Smooth muscle cell of the brain vasculature (primary cell): ENCODE data around the gene KLK5.
"Not testable (repeated sequence)": the region's sequence is repeated elsewhere in the genome, so short reads cannot be mapped to it uniquely, and the experiment has no call there.

Experiments
- DNase-seq: peaks from one replicate; pipeline ENCODE4 v3.0.0-alpha.2; 2012; ENCODE audit warnings: low read depth, low spot score

KLK5 gene

GRCh38 chr19:50922317-50922853 is 30.5 kb downstream of the KLK5 start:
- DNase-seq, result peak; percentile 32

DNA sequence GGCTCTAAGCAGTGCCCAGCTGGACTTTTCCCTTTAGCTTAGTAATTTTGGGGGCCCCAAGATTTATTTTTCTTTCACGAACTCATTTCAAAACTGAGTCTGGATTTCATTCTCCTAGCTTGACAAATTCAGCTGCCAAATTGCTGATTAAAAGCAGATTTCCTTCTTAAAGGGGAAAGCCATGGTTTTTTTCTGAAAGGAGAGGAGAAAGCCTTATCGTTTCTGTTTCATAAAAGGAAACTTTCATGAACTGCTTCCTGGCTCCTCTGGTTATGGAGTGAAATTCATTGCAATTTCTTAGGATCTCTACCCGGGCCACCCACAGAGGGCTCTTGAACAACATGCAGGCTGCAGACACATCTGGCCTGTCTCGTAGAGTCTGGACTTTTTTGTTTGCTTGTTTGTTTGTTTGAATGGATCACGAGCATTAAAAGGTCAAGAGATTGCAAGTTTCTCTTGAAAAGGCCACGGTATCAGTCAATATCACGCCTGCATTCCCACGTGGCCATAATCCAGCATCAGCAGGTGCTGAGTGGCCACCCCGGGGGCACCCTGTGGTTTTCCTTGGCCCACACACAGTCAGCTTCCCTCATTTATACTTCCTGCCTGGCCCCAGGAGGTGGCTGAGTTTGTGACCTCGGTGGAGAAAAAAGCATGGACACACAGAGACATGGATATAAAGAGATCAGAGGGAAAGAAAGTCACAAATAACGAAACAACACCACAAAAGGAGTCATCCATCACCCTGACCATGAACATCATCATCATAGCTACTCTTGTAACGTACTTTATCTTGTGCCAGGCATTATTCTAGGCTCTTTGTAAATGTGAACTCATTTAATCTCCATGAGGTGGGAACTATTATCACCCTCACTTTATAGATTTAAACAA is 31.2 kb downstream of the KLK5 start:
- DNase-seq, result no peak

DNA sequence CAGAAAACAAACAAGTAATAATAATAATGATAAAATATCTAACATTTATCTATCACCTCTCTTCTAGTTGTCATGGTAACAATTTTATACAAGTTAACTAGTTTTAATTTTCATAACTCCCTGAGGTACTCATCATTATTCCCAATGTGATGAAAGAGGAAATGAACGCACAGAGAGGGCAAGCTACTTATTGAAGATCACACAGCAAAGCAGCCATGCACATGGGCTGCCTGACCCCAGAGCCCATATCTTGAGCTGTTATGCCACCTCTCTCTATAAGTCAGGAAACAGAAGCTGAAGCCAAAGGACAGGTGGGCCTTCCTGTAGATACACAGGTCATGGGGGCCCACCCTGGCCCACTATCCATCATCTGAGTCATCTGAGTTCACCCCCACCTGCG is 36.8 kb downstream of the KLK5 start:
- DNase-seq, result no peak

DNA sequence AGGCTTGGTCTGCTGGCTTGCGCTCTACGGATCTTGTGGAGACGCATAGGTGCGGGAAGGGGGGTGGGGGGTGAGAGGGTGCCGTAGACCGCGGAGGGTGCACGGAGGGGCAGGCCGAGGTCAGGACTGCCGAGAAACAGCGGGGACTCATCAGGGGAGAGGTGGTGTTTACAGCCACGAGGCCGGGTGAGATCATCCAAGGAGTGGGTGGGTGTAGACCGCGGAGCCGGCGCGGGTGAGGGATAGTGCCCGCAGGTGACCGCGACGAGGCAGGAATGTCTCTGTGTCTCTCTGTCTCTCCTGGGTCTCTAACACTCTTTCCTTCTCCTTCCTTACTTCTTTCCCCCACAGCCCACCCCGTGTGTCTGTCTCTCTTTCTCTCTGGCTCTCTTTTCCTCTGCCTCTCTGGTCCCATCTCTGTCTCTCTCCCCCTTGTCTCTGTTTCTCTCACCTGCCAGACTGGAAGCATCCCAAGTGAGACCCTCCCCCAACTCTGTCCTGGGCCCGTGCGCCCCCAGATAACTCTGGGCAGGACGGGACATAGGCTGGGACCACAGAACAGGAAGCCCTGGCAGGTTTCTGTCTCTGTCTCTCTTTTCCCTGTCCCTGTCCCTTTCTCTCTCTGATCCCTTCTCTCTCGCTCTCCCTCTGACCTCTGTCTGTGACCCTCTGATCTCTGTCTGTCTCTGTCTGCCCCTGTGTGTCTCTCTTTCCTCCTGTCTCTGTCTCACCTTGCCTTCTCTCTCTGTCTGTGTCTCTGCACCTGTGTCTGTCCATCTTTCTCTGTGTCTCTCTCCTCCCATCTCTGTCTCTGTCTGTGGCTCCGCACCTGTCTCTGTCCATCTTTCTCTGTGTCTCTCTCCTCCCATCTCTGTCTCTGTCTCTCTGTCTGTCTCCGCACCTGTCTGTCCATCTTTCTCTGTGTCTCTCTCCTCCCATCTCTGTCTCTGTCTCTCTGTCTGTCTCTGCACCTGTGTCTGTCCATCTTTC is 39.8 kb downstream of the KLK5 start:
- DNase-seq, result no peak

DNA sequence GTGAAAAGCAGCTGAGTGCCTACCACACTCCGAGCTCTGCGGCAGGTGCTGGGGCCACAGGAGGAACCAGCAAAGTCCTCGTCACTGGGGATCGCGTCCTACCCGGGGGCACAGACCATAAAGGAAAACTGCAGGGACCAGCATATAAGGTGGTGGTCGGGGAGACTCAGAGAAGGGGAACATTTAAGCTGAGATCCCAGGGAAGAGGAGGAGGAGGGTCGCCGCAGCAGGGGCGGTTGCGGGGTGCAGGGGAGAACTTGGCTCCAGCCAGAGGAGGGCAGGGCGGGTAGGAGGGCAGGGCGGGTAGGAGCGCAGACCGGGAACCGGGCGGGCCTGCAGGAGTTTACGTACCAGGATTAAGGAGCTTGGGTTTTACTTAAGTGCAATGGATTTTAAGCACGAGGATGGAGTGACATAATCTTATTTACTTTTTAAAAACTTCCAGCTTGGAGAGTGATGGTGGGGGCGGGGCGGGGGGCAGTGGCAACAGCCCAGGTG is 40.7 kb downstream of the KLK5 start:
- no peak for DNase-seq

DNA sequence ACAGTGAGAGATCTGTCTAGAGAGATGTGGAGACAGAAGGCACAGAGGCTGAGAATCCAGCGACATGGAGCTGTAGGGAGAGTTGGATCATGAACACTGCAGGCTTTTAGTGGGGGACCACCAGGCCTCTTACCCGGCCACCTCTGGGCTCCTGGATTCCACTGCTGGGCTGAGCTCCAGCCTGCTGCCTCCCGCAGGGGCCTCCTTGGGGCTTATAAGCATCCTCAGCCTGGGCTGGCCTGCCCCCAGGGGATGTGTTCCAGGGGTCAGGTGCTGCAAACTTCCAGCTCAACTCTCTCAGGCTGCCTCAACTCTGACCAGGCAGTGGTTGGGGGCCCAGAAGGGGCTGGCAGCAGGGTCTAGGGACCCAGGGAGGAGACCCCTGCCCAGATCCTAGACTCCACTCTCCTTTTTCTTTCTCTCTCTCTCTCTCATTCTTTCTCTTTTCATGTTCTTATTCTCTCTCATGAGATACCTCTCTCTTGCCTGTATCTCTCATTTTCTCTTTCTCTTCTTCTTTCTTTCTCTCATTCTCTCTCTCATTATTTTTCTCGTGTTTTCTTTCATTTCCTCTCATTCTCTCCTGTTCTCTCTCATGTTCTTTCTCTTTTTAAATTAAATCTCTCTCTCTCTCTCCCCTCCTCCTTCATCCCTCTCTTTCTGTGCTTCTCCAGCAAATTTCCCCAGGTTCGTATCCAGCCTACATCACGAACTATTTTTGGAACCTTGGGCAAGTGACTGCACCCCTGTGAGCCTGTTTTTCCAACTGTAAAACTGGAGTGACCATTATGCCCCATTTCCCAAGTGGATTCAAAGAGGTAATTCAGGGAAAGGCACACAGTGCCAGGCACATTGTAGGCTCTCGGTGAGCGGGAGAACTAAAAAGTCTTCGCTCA is 41.4 kb downstream of the KLK5 start, which contains the start of gene KLK4:
Gene KLK4 (minus strand): TSS at position 190 of the 896 bp plus-strand sequence. CDS start 657 bp downstream, outside the sequence.
- no peak for DNase-seq

- no peak for DNase-seq
Observed at GRCh38 chr19:50910722-50911121, 42.1 kb downstream of the KLK5 start.

DNA sequence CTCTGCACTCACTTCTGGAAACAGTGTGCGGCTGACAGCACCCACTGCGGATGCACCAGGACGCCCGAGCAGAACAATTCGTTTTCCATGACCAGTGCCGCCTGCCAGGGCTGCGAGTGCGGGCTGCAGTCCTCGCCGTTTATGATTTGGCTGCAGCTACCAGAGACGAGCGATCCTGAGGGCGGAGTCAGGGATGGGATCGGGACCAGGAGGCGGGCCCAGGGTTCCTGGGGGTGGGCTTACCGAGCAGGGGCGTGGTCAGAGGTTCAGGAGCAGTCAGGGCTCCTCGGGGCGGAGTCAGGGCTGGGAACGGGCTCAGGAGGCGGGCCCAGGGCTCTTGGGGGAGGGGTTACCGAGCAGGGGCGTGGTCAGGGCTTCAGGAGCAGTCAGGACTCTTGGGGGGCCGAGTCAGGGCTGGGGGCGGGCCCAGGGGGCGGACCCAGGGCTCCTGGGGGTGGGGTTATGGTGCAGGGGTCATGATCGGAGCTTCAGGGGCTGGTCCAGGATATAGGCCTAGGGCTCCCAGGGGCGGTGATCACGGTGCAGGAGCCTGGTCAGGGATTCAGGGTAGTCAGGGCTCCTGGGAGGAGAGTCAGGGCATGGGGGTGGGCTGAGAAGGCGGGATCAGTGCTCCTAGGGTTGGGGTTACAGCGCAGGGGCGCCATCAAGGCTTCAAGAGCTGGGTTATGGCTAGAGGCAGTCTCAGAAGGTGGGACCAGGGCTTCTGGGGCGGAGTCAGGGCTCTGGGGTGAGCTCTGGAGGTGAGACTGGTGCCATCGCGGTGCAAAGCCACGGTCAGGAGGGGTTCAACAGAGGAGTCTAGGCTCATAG is 43.4 kb downstream of the KLK5 start:
- DNase-seq, result no peak

- no peak for DNase-seq
Observed at GRCh38 chr19:50908336-50908735, 44.5 kb downstream of the KLK5 start.

DNA sequence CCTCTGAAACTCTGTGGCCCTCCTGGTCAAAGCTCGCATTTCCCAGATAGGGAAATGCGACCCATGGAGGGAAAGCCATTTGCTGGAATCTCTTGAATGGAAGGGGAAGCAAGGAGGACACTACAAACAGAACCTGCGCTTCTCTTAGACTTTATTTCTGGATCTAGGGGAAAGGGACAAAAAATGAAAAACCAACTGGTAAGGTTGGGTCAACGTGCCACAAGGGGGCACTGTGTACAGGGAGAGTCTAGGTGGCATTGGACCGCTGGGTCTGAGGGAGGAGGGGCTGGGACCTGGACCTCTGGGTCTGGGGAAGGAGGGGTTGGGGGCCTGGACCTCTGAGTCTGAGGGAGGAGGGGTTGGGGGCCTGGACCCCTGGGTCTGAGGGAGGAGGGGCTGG is 46.6 kb downstream of the KLK5 start:
- DNase-seq, result no peak

- no peak for DNase-seq
Observed at GRCh38 chr19:50902640-50903039, 50.2 kb downstream of the KLK5 start.

GRCh38 chr19:50899569-50899968 is 53.3 kb downstream of the KLK5 start:
- DNase-seq, result no peak

- DNase-seq, result no peak
Observed at GRCh38 chr19:50898018-50898417, 54.8 kb downstream of the KLK5 start.

DNA sequence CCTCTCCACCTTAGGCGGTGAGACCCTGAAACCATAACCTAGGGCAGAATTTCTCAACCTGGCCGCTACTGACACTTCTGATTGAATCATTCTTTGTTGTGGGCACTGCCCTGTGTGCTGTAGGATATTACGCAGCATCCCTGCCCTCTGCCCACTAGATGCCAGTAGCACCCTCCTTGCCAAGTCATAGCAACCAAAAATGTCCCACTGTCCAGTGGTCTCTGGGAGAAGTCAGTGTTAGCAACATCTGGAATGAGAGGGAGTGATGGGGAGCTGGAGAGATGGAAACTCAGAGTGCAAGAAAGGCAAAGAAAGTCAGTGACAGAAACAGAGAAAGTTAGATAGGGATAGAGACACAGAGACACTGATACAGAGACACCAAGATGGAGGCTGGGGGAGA is 55.2 kb downstream of the KLK5 start:
- no peak for DNase-seq

GRCh38 chr19:50897191-50897607 is 55.6 kb downstream of the KLK5 start:
- no peak for DNase-seq

DNA sequence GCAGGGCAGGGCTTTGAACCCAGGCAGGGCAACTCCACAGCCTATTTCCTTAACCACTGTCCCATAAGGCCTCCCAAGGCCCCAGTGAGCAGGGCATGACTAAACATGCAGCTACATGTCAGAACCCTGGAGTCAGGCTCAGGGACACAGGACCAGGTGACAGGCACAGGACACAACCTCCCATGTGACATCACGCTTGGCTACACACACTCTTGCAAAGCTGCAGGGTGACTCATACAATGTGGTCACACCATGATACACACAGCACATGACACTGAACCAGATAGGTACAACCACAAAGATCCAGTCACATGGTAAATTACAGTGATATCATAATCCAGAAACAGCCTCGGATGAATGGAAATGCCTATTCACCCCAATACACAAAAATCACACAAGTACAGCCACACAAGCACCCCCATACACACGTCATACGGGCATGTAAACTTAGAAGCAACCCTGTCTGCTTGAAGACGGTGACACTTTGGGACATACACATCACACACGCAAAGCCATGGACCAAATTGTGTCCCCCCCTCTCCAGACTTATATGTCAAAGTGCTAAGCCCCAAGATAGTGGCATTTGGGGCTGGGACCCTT is 56.1 kb downstream of the KLK5 start:
- DNase-seq, result no peak

- not testable (repeated sequence) for DNase-seq
Observed at GRCh38 chr19:50896089-50896590, 56.7 kb downstream of the KLK5 start.

GRCh38 chr19:50894478-50895356 is 58.1 kb downstream of the KLK5 start:
- DNase-seq, result no peak
